ENCODE results near the gene PYY.

DNA sequence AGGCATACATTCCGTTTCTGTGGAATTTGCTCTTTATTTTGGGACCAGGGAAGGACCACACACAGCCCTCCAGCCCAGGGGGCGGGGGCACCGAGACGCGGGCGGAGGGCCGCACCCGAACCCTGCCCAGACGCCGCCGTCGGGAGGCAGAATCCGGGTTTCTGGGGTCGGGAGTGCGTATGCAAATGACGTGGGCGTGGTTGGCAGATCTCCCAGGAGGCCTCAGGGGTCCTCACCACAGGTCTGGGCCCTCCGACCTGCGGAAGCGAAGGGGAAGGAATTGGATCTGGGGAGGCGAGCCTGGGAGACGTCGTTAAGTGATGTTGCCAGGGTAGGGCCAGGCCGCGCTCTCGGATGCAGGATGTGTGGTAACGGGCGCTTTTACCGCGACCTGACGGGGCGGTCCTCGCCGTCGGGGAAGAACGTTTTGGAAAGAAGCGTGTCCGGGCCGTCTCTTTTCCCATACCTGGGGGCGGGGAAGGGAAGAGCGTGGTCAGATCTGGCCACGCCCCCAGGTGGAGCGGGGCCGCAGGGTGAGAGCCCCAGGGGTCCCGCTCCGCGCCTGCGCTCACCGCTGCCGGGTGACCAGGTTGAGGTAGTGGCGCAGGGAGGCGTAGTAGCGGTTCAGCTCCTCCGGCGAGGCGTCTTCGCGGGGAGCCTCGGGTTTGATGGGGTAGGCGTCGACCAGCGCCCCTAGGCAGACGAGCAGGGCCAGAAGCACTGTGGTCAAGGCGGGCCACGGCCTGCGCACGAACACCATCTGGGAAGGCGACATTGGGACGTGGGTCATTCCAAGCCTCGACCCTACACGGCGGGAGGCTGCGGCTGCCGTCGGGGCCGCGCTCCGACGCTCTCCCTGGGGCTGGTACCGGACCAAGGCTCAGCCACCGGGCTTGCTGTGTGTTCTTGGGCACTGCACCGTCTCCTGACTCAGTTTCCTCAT is 745 bp downstream of the PYY start:
- no peak for TF ChIP-seq POLR2AphosphoS5 (IDR thresholded peaks at IDR 0.05; ENCODE audit: low read depth, low read length)
- TF ChIP-seq, protein P1, sequence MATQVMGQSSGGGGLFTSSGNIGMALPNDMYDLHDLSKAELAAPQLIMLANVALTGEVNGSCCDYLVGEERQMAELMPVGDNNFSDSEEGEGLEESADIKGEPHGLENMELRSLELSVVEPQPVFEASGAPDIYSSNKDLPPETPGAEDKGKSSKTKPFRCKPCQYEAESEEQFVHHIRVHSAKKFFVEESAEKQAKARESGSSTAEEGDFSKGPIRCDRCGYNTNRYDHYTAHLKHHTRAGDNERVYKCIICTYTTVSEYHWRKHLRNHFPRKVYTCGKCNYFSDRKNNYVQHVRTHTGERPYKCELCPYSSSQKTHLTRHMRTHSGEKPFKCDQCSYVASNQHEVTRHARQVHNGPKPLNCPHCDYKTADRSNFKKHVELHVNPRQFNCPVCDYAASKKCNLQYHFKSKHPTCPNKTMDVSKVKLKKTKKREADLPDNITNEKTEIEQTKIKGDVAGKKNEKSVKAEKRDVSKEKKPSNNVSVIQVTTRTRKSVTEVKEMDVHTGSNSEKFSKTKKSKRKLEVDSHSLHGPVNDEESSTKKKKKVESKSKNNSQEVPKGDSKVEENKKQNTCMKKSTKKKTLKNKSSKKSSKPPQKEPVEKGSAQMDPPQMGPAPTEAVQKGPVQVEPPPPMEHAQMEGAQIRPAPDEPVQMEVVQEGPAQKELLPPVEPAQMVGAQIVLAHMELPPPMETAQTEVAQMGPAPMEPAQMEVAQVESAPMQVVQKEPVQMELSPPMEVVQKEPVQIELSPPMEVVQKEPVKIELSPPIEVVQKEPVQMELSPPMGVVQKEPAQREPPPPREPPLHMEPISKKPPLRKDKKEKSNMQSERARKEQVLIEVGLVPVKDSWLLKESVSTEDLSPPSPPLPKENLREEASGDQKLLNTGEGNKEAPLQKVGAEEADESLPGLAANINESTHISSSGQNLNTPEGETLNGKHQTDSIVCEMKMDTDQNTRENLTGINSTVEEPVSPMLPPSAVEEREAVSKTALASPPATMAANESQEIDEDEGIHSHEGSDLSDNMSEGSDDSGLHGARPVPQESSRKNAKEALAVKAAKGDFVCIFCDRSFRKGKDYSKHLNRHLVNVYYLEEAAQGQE (IDR thresholded peaks at IDR 0.05; ENCODE audit: insufficient read depth in 1 of 2, low read depth in 2 of 2, low read length in 2 of 2) = no peak
- no peak for TF ChIP-seq FOXP2 (optimal IDR thresholded peaks at IDR 0.05; ENCODE audit: borderline replicate concordance, extremely low read depth, extremely low read length, insufficient read depth)
- no peak for TF ChIP-seq SIN3A (IDR thresholded peaks at IDR 0.05; ENCODE audit: borderline replicate concordance, insufficient read depth, low read length)
- TF ChIP-seq TAF1 (IDR thresholded peaks at IDR 0.05; ENCODE audit: borderline replicate concordance, insufficient read depth, low read length) = no peak
